Astrocyte of the spinal cord (primary cell): ENCODE measurements around the gene CWC27.

Experiments
- DNase-seq: peaks from one replicate; pipeline ENCODE4 v3.0.0; 2011; ENCODE audit warnings: low read depth, low spot score
- H3K4me3 ChIP-seq: 2 replicates; pipeline ENCODE4 v1.5.1; 2011; ENCODE audit warnings: low read depth, mild to moderate bottlenecking, low read length, moderate library complexity
- in situ Hi-C: cut with HindIII; loops from 2 replicates; pipeline ENCODE4 v1.10.0; 2017; ENCODE audit warnings: low sequenced_read_pairs
- TF ChIP-seq, protein P1 (sequence below): IDR thresholded peaks from 2 replicates; pipeline ENCODE4 v1.5.1; 2012; ENCODE audit warnings: low read depth, mild to moderate bottlenecking, low read length, inconsistent platforms

Gene CWC27

DNA sequence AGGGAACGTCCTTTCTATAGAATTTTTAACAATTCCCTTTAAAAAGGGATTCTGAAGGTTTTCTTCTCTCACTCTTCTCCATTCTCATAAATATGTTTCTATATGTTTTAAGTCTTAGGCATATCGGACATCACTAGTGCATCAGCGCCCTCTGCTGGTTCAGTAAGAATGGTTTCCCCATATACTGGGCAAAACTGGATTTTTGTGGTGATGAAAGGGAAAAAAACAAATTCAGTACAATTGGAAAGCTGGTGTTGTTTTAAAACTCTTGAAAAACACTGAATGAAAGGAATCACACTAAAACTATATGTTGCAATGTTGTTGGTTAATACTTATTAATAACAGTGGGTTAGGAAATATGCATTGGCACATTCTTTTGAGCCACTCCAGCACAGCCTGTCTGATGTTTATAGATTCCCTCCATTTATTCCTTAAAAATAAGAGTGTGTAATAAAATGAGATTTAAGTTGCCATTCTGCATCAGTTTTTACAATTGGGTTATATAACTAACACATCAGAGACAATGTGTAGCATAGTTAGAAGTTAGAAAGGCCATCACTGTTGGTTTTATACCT, 15.8 kb downstream of the CWC27 start:
- TF ChIP-seq, protein P1, sequence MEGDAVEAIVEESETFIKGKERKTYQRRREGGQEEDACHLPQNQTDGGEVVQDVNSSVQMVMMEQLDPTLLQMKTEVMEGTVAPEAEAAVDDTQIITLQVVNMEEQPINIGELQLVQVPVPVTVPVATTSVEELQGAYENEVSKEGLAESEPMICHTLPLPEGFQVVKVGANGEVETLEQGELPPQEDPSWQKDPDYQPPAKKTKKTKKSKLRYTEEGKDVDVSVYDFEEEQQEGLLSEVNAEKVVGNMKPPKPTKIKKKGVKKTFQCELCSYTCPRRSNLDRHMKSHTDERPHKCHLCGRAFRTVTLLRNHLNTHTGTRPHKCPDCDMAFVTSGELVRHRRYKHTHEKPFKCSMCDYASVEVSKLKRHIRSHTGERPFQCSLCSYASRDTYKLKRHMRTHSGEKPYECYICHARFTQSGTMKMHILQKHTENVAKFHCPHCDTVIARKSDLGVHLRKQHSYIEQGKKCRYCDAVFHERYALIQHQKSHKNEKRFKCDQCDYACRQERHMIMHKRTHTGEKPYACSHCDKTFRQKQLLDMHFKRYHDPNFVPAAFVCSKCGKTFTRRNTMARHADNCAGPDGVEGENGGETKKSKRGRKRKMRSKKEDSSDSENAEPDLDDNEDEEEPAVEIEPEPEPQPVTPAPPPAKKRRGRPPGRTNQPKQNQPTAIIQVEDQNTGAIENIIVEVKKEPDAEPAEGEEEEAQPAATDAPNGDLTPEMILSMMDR = peak; percentile 75
- in situ Hi-C loops = no loop called here
- H3K4me3 ChIP-seq = no peak overlapping the region

DNA sequence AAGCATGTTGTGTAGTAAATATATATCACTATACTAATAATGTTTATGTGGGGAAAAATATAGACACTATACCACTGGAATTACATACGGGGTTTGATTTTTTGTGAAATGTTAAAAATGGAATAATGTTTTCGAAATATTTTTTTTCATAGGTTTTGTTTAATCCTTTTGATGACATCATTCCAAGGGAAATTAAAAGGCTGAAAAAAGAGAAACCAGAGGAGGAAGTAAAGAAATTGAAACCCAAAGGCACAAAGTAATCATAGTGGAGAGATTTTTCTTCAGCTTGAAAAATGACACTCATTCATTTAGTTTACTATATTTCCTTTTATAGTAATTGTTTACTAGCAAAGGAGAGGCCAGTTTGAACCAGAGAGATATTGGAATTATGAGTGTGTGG, 17.6 kb downstream of the CWC27 start:
- no peak for DNase-seq
- in situ Hi-C loops = no loop called here
- H3K4me3 ChIP-seq = no peak overlapping the region
- TF ChIP-seq, protein P1 = no peak

More for the DNA sequence above, 15.8 kb downstream of the CWC27 start:
- peak; percentile 82 for DNase-seq

DNA sequence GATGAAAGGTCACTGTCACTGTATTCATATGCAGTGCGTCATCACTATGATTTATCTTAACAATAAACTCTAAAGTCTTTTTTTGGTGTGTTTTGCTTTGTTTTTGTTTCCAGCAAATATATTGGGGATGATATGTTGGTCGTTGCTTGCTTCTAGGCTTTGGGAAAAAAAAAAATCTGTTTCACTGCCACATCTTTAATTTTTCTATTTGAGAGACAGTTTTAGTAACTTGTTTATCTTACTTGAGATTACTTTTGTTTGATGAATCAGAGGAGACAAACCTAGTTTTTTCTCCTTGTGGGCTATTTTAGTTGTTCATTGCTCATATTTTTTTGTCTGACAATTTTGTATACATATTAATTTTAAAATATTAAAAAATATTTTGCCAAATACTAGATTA, 19.4 kb downstream of the CWC27 start:
- DNase-seq = no peak
- TF ChIP-seq, protein P1 = no peak
- in situ Hi-C loops = no loop called here
- H3K4me3 ChIP-seq = no peak overlapping the region

DNA sequence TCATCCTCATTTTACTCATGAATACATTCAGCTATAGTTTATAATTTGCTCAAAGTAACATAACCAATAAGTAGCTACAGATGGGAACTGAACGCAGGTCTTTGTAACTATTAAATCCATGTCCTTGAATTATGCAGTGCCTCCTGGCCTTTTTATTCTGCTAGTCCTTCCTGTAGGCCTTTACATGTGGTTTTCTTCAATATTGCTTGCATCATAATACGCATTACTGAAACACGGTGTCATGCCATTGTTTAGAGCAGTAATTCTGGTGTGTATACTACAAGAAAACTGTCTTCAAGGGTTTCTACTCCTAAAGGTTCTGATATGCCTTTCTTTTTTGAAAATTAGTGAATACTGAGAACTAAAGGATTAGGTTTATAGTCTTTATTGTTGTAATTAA, 20.7 kb downstream of the CWC27 start:
- no peak overlapping the region for H3K4me3 ChIP-seq
- TF ChIP-seq, protein P1 = no peak
- peak; percentile 32 for DNase-seq
- in situ Hi-C loops = no loop called here

DNA sequence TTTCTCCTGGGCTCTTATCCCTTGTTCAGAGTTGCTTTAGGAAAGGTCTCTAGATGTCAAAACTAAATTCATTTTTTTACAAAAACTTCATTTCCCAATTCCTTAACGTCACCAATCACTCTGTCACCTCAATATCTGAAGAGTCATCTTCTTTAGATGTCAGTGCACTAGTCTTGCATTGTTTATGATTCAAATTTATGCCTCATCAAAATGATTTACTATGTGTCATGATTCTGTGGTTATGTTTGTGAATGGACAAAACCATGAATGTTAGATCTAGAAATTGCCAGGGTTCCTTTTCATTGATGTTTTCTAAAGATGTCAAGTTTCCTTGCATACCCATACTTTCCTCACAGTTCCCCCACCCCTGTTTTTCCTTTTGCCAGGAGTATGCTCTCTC, 21.5 kb downstream of the CWC27 start:
- no peak for DNase-seq
- in situ Hi-C loops = no loop called here
- TF ChIP-seq, protein P1 = no peak
- H3K4me3 ChIP-seq = no peak overlapping the region

DNA sequence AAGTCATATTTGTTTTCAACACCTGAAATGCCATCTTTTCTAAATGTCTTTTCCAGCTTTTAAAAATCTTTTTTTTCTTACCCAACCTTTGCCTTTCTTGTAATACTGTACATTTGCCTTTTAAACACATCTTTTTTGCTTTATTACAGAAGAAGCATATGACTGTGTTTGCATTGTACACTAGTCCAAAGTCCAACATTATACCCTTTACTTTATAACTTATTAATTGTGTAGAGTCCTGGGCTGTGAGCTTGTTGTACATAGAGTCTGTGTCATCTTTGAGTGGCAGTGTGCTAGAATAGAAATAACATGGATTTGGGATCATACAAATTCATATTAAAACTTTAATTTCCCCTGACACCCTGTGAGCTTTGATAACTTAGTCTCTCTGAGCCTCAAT, 23.7 kb downstream of the CWC27 start:
- in situ Hi-C loops = no loop called here
- TF ChIP-seq, protein P1 = no peak
- H3K4me3 ChIP-seq = no peak overlapping the region
- DNase-seq = no peak
